ENCODE measurements around the gene KLF18.
"Not testable (repeated sequence)": the region's sequence is repeated elsewhere in the genome, so short reads cannot be mapped to it uniquely, and the experiment has no call there.

KLF18 gene

GRCh38 chr1:44119525-44119924 lies 21.9 kb downstream of the KLF18 start:
- DNase-seq: no peak

DNA sequence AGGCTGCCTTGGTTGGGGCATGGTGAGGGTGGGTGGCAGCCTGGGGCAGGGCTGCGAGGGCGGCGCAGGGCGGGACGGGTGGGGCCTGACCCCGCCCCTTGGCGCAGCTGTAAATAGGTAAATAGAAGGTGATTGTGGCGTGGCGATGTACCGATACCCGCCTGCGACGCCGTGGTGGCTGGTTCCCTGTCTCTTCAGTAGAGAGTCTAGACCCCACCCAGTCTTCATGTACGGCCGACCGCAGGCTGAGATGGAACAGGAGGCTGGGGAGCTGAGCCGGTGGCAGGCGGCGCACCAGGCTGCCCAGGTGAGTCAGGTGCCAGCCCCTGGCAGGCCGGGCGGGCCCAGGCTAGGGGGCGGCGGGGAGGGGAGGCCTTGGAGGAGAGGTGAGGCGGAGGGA lies 22.7 kb downstream of the KLF18 start, which contains the start of gene KLF17:
Gene KLF17 (plus strand): TSS at position 140 of the 400 bp plus-strand sequence. CDS start 87 bp downstream, at position 227.
- DNase-seq: no peak

- not testable (repeated sequence) for DNase-seq
Observed at GRCh38 chr1:44117272-44117671, 24.2 kb downstream of the KLF18 start.

DNA sequence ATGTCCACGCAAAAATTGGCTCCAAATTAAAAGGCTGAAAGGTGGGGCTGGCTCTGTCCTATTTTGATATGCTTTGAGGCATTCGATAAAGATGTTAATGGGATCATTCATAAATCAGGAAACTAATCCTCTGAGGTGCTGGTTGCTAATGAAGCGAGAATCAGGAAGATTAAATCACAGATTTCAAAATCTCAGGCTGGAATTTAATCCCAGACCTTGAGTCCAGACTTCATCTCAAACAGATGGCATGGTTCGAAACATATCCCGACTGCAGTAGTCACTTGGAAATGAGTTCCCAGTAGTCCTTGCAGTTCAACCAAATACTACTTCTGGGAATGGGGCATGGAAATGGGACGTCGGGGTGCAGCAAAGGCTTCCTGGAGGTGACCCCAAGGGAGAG lies 27.3 kb downstream of the KLF18 start:
- DNase-seq: no peak

DNA sequence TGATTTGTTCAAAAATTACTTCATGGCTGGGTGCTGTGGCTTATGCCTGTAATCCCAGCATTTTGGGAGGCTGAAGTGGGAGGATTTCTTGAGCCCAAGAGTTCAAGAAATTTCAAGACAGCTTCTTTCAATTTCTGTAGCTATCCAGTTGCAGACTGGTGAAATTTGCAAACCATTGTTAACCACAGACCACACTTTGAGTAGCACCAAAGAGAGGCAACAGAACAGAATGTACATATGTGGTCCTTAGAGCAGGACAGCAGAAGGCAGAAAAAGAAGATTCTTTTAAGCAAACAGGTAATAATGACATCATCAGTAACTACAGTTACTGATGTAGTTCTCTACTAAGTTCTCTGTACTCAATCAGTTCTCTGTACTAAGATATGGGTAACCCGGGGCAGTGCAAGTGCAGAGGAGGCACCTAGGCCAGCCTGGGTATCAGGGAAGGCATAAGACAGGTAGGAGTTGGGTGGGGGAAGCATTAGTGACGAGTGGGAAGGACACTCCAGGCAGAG lies 28.3 kb downstream of the KLF18 start:
- no peak for DNase-seq

GRCh38 chr1:44112486-44112885 lies 28.9 kb downstream of the KLF18 start:
- no peak for DNase-seq

GRCh38 chr1:44111861-44112260 lies 29.6 kb downstream of the KLF18 start:
- no peak for DNase-seq

DNA sequence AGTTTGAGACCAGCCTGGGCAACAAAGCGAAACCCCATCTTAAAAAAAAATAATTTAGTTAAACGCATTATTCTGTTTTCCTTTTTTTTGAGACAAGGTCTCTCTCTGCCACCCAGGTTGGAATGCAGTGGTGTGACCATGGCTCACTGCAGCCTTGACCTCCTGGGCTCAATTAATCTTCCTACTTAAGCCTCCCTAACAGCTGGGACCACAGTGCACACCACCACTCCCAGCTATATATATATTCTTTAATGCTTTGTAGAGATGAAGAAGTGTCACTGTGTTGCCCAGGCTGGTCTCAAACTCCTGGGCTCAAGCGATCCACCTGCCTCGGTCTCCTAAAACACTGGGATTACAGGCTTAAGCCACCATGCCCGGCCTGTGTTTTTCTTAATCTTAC lies 30.5 kb downstream of the KLF18 start:
- DNase-seq: no peak

GRCh38 chr1:44108971-44109370 lies 32.5 kb downstream of the KLF18 start:
- DNase-seq: no peak

GRCh38 chr1:44108241-44108640 lies 33.2 kb downstream of the KLF18 start:
- peak; percentile 50 for DNase-seq

DNA sequence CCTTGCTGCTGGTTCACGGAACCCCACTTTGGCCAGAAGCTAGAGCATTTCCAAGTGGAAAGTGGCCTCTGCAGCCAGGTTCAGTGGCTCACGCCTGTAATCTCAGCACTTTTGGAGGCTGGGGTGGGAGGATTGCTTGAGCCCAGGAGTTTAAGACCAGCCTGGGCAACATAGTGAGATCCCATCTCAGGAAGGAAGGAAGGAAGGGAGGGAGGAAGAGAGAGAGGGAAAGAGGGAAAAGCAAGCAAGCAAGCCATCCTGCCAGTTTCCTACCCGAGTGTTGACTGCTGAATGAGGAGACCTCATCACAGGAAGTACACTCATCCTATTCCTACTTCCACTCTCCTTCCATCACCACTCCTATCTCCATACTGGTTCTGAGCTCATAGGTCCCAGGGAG lies 35.6 kb downstream of the KLF18 start:
- no peak for DNase-seq

- no peak for DNase-seq
Observed at GRCh38 chr1:44103270-44104131, 37.9 kb downstream of the KLF18 start.

GRCh38 chr1:44101328-44101727 lies 40.1 kb downstream of the KLF18 start:
- DNase-seq: no peak

GRCh38 chr1:44100183-44100868 lies 41.1 kb downstream of the KLF18 start:
- no peak for DNase-seq

GRCh38 chr1:44094047-44094446 lies 47.4 kb downstream of the KLF18 start:
- DNase-seq: no peak

GRCh38 chr1:44090429-44091252 lies 50.8 kb downstream of the KLF18 start:
- no peak for DNase-seq

DNA sequence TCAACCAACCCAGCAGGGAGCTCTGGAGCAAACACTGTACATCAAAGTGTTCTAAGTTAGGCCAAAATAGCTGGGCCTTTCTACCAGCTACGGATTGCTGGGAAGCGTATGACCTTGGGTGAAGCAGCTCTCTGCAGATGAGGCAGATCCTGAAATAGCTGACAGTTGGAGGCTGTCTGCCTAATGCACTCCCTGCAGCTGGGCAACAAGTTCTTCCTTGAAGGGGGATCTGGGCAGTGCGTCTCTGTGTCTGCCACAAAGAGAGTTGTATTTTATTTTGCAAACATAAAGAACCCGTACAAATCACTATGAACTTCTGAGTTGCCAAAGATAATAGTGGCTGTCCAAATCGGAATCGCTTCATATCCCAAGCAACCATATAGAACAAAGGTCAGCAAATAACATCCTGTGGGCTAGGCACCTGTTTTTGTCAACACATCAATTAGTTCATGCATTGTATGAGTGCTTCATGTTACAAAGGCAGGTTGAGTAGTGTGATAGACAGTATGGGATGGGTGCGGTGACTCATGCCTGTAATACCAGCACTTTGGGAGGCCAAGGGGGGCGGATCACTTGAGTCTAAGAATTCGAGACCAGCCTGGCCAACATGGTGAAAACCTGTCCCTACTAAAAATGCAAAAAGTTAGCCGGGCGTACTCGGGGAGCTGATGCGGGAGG lies 51.9 kb downstream of the KLF18 start:
- DNase-seq: peak; percentile 29
